CD4-positive, alpha-beta T cell (primary cell): Measurements from ENCODE around the gene OSBPL7. TPM values are rescaled to one million over a fixed set of nuclear protein-coding genes. Genes with fewer than 3 reads are reported as not detected.

ENCODE experiments used
- ATAC-seq: fragments of 200-7000 bp; cut with Tn5 transposase; one replicate; pipeline ENCODE4 v1.10.0; 2022; ENCODE audit warnings: mild to moderate bottlenecking; ENCODE audit not compliant: poor library complexity
- CTCF ChIA-PET: fragments of 350-600 bp; sonication (Branson Sonifier 250); formaldehyde crosslinking; loops from one replicate; lab custom pipeline; 2021; ENCODE audit warnings: antibody characterized with exemption, inconsistent platforms; lab: Charles Lee
- POLR2A ChIA-PET: fragments of 350-600 bp; sonication (Branson Sonifier 250); formaldehyde crosslinking; loops from one replicate; lab custom pipeline; 2021; ENCODE audit warnings: antibody characterized with exemption, inconsistent platforms; lab: Charles Lee
- DNase-seq, 14 experiments: peaks; one replicate each; pipeline ENCODE4 v3.0.0-alpha.2; 2013 to 2020; ENCODE audit warnings: mixed read lengths in 2 of 14
- H3K27ac ChIP-seq, 2 donors: one replicate each; pipeline versions ENCODE4 v1.5.1 to v1.7.0; 2013; ENCODE audit warnings: low read length in 2 of 2, low read depth in 1 of 2, mild to moderate bottlenecking in 1 of 2
- H3K27me3 ChIP-seq, 2 experiments: 1 replicate in 1 of 2; 2 replicates in 1 of 2; pipeline versions ENCODE4 v1.6.1 to v1.7.0; 2013; ENCODE audit warnings: low read length in 2 of 2, control low read depth in 1 of 2, mild to moderate bottlenecking in 1 of 2, moderate library complexity in 1 of 2; ENCODE audit not compliant: insufficient read depth in 2 of 2, control insufficient read depth in 1 of 2
- H3K36me3 ChIP-seq: one replicate; pipeline ENCODE4 v1.6.1; 2013; ENCODE audit warnings: low read length, control low read depth; ENCODE audit not compliant: insufficient read depth
- H3K4me1 ChIP-seq: one replicate; pipeline ENCODE4 v1.6.1; 2013; ENCODE audit warnings: low read length, control low read depth; ENCODE audit not compliant: insufficient read depth
- H3K4me3 ChIP-seq: one replicate; pipeline ENCODE4 v1.5.1; 2013; ENCODE audit warnings: mild to moderate bottlenecking, low read length, moderate library complexity
- H3K9me3 ChIP-seq, 2 experiments: 1 replicate in 1 of 2; 2 replicates in 1 of 2; pipeline versions ENCODE4 v1.6.1 to v1.7.0; 2013; ENCODE audit warnings: low read length in 2 of 2, mild to moderate bottlenecking in 2 of 2, control low read depth in 1 of 2, moderate library complexity in 1 of 2; ENCODE audit not compliant: control insufficient read depth in 1 of 2, insufficient read depth in 1 of 2
- H3K27ac Mint-ChIP-seq: one replicate; pipeline ENCODE4 v1.8.0; 2020; ENCODE audit warnings: mixed read lengths
- H3K27me3 Mint-ChIP-seq: one replicate; pipeline ENCODE4 v1.8.0; 2021; ENCODE audit warnings: mixed read lengths
- H3K36me3 Mint-ChIP-seq: one replicate; pipeline ENCODE4 v1.8.0; 2021; ENCODE audit warnings: low read depth, mixed read lengths
- H3K4me1 Mint-ChIP-seq: one replicate; pipeline ENCODE4 v1.8.0; 2021; ENCODE audit warnings: low read depth, mixed read lengths
- H3K4me3 Mint-ChIP-seq: one replicate; pipeline ENCODE4 v1.8.0; 2020; ENCODE audit warnings: mild to moderate bottlenecking, mixed read lengths
- H3K9me3 Mint-ChIP-seq: one replicate; pipeline ENCODE4 v1.8.0; 2020; ENCODE audit warnings: mixed read lengths
- CTCF ChIP-seq: fragments of 200-600 bp; IDR thresholded peaks from one replicate; pipeline ENCODE4 v1.8.0; 2022; ENCODE audit warnings: antibody characterized with exemption, mild to moderate bottlenecking
- intact Hi-C, 2 experiments: fragments of 100-400 bp; cut with DNase I in 1 of 2; cut with micrococcal nuclease in 1 of 2; formaldehyde crosslinking; loops; one replicate each; pipeline versions ENCODE4 v1.15.1 to v1.9.0; 2023 to 2025; cut with DNase I, micrococcal nuclease
- total RNA-seq, 174 experiments: library from RNA in 2 of 174; stranded (reverse) in 2 of 174; gene quantifications; one replicate each; pipeline ENCODE4 v1.2.3 and lab custom pipeline; 2021 to 2026

OSBPL7 gene
- total RNA-seq, 2 experiments from 2014 or later: 30.1 to 30.8 TPM

GRCh38 chr17:47830396-47831002 is 8.9 kb upstream of the OSBPL7 start:
- DNase-seq (no peak), ATAC-seq (no peak)
- Mint-ChIP-seq H3K27me3 (no peaks in the 10 kb centered on the region), H3K9me3 (no peaks in the 10 kb centered on the region), H3K4me3 (peak overlapping the region; percentile 89), H3K4me1 (peaks cover 53% of the 10 kb centered on the region), H3K27ac (peak overlapping the region; percentile 78), H3K36me3 (peaks cover 44% of the 10 kb centered on the region)
- H3K4me1 ChIP-seq: peaks cover 62% of the 10 kb centered on the region
- peaks cover 32% of the 10 kb centered on the region for H3K36me3 ChIP-seq
- H3K4me3 ChIP-seq: peak overlapping the region; percentile 92
- no peak for TF ChIP-seq CTCF
- H3K9me3 ChIP-seq: no peaks in the 10 kb centered on the region
- ChIA-PET CTCF (interaction anchor here (0.6 to 2.3 kb wide), 6 partner anchors 9 to 901 kb away, joined by 3 to 20 read pairs (median 9); partner anchors contain the start of genes CDK5RAP3, OSBPL7 and SCRN2), POLR2A (interaction anchor here (0.9 to 2.5 kb wide), 9 partner anchors 8 to 181 kb away, joined by 3 to 53 read pairs (median 10); partner anchors contain the start of genes KPNB1, OSBPL7, PNPO and SCRN2)
- H3K27me3 ChIP-seq: no peaks in the 10 kb centered on the region
- intact Hi-C loops: loop anchor here (1.0 to 10.0 kb wide), 4 partner anchors 64 to 274 kb away; partner anchors contain the start of genes CBX1 (in 1 of the 2), NFE2L1 (in 1 of the 2) and SNX11 (in 1 of the 2)
- H3K27ac ChIP-seq: peak overlapping the region; percentile 78 to 90

- ATAC-seq: peak; percentile 45
- Mint-ChIP-seq H3K9me3 (no peaks in the 10 kb centered on the region), H3K4me3 (peak overlapping the region; percentile 89), H3K27me3 (no peaks in the 10 kb centered on the region), H3K36me3 (peaks cover 50% of the 10 kb centered on the region), H3K4me1 (peaks cover 47% of the 10 kb centered on the region), H3K27ac (peak overlapping the region; percentile 78)
- Histone ChIP-seq H3K27ac (peak overlapping the region; percentile 78 to 90), H3K36me3 (peaks cover 36% of the 10 kb centered on the region), H3K27me3 (no peaks in the 10 kb centered on the region), H3K4me1 (peaks cover 56% of the 10 kb centered on the region), H3K4me3 (peak overlapping the region; percentile 20), H3K9me3 (no peaks in the 10 kb centered on the region)
- intact Hi-C loops: loop anchor here (2.0 to 10.0 kb wide), 3 partner anchors 65 to 275 kb away; partner anchors contain the start of genes CBX1 (in 1 of the 2) and SNX11 (in 1 of the 2)
- peak in 8 of 14 experiments; percentile 27 to 92 (median 38) for DNase-seq
- POLR2A ChIA-PET: interaction anchor here (1.0 to 2.5 kb wide), 5 partner anchors 8 to 141 kb away, joined by 3 to 53 read pairs (median 10); partner anchors contain the start of genes CDK5RAP3, OSBPL7, SCRN2 and SP2
- CTCF ChIA-PET: interaction anchor here (1.2 to 2.3 kb wide), 5 partner anchors 8 to 141 kb away, joined by 3 to 20 read pairs (median 9); partner anchors contain the start of genes CDK5RAP3, OSBPL7 and SCRN2
- no peak for TF ChIP-seq CTCF
Measured at GRCh38 chr17:47829870-47830269, 8.3 kb upstream of the OSBPL7 start.

GRCh38 chr17:47823519-47823918 is 1.9 kb upstream of the OSBPL7 start:
- no peak for ATAC-seq
- Histone ChIP-seq H3K36me3 (peaks cover 62% of the 10 kb centered on the region), H3K9me3 (no peaks in the 10 kb centered on the region), H3K4me3 (no peak overlapping the region), H3K27ac (no peak overlapping the region), H3K4me1 (peaks cover 39% of the 10 kb centered on the region), H3K27me3 (no peaks in the 10 kb centered on the region)
- Mint-ChIP-seq H3K27me3 (no peaks in the 10 kb centered on the region), H3K4me3 (peak overlapping the region; percentile 15), H3K36me3 (peaks cover 83% of the 10 kb centered on the region), H3K27ac (no peak overlapping the region), H3K4me1 (peaks cover 25% of the 10 kb centered on the region), H3K9me3 (no peaks in the 10 kb centered on the region)
- no peak for TF ChIP-seq CTCF
- CTCF ChIA-PET: interaction anchor here (1.9 kb wide), 1 partner anchor 19 kb away, joined by 7 read pairs; no protein-coding TSS in a partner anchor
- POLR2A ChIA-PET: no interaction called here
- intact Hi-C loops: no loop called here
- no peak for DNase-seq
